Smooth muscle cell of bladder (primary cell): ENCODE data around the gene SRPX. TPM values are rescaled to one million over a fixed set of nuclear protein-coding genes. Genes with fewer than 3 reads are reported as not detected.

ENCODE experiments used
- total RNA-seq: library from RNA; depleted of rRNA; stranded (reverse); fragments of >200 nt; gene quantifications from 2 replicates; pipeline ENCODE4 v1.2.3, GENCODE V29; 2014

The SRPX gene, protein sequence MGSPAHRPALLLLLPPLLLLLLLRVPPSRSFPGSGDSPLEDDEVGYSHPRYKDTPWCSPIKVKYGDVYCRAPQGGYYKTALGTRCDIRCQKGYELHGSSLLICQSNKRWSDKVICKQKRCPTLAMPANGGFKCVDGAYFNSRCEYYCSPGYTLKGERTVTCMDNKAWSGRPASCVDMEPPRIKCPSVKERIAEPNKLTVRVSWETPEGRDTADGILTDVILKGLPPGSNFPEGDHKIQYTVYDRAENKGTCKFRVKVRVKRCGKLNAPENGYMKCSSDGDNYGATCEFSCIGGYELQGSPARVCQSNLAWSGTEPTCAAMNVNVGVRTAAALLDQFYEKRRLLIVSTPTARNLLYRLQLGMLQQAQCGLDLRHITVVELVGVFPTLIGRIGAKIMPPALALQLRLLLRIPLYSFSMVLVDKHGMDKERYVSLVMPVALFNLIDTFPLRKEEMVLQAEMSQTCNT
- total RNA-seq: 33.8 and 34.8 TPM in 2 replicates

DNA sequence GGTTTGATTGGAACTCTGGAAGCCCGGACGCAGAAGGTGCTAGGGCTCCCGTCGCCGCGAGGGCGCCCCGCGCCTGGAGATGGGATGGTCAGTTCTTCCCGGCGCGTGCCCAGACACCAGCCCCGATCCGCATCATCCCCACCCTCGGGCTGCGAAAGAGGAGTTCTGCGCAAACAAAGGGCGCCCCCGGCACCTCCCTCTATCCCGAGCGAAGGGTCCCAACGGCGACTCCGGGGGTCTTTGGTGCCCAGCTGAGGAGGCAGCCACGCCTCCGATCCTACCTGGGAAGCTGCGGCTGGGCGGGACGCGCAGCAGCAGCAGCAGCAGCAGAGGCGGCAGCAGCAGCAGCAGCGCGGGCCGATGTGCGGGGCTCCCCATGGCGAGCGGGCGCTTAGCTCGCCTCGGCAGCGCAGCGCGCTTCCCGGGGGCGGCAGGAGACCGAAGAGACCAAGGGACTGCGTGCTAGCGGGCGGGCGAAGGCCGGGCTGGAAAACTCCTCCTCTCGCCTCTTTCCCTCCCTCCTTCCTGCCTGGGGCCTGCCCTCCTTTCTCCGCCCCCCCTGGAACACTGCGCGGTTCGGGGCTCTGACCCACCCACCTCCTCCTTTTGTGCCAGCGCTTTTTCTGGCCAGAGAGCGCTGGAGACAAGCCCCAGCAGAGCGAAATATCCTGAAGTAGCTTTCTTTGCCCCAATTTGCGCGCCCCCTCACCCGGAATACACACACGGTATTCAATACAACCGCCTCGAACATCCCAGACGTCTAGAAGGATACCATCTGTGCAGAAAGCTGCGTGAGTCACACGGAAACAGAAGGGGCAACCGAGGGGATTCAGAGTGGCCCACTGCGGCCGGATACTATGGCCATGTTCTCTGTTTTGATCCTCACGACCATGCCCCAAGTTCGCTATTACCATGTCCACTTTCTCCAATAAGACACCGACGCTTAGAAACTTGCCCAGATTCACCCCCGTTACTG is at the start of gene SRPX:
SRPX (minus strand) TSS at position 457 of the 976 bp plus-strand sequence; CDS start at position 378, 79 bp downstream.

Other genes starting within 250 kb of the SRPX start
- 0.28 and 0.57 TPM in 2 replicates for gene SYTL5, start 214.3 kb downstream of the SRPX start, total RNA-seq
- 4.6 TPM in 2 replicates for gene RPGR, start 106.6 kb upstream of the SRPX start, total RNA-seq
- not detected in 2 replicates for gene OTC, start 131.7 kb upstream of the SRPX start, total RNA-seq